ENCODE results near the gene TMEM200A. TPM values are rescaled to one million over a fixed set of nuclear protein-coding genes. Genes with fewer than 3 reads are reported as not detected.

Gene TMEM200A
- total RNA-seq, 1 experiment from 2014 or later: not detected

- no peaks in the 10 kb centered on the region for H3K9me3 Mint-ChIP-seq (ENCODE audit: low read depth, unreplicated experiment)
- no peaks in the 10 kb centered on the region for H3K4me1 Mint-ChIP-seq (ENCODE audit: low read depth, unreplicated experiment)
- no TSS peak for BruUV-seq (replicated peaks)
- no peak overlapping the region for H3K27ac Mint-ChIP-seq (ENCODE audit: unreplicated experiment)
- H3K27me3 Mint-ChIP-seq (ENCODE audit: unreplicated experiment): peaks cover 57% of the 10 kb centered on the region
- DNase-seq: no peak
- intact Hi-C loops (cut with micrococcal nuclease; ENCODE audit: unreplicated experiment): no loop called here
- no peaks in the 10 kb centered on the region for H3K36me3 Mint-ChIP-seq (ENCODE audit: insufficient read depth, unreplicated experiment)
- no peak for TF ChIP-seq CTCF (IDR thresholded peaks at IDR 0.05; ENCODE audit: unreplicated experiment)
- H3K4me3 Mint-ChIP-seq (ENCODE audit: low read depth, unreplicated experiment): no peak overlapping the region
- CTCF ChIA-PET: no interaction called here
These were observed 6.2 kb downstream of the TMEM200A start for GRCh38 chr6:130371921-130372420.

GRCh38 chr6:130372786-130373185 is 7.0 kb downstream of the TMEM200A start:
- Mint-ChIP-seq H3K36me3 (ENCODE audit: insufficient read depth, unreplicated experiment) (no peaks in the 10 kb centered on the region), H3K27me3 (ENCODE audit: unreplicated experiment) (peaks cover 49% of the 10 kb centered on the region), H3K4me1 (ENCODE audit: low read depth, unreplicated experiment) (no peaks in the 10 kb centered on the region), H3K27ac (ENCODE audit: unreplicated experiment) (no peak overlapping the region), H3K4me3 (ENCODE audit: low read depth, unreplicated experiment) (no peak overlapping the region), H3K9me3 (ENCODE audit: low read depth, unreplicated experiment) (no peaks in the 10 kb centered on the region)
- DNase-seq: no peak
- intact Hi-C loops (cut with micrococcal nuclease; ENCODE audit: unreplicated experiment): no loop called here
- no peak for TF ChIP-seq CTCF (IDR thresholded peaks at IDR 0.05; ENCODE audit: unreplicated experiment)
- CTCF ChIA-PET: no interaction called here
- BruUV-seq (replicated peaks): no TSS peak

- BruUV-seq (replicated peaks): no TSS peak
- no peaks in the 10 kb centered on the region for H3K4me1 Mint-ChIP-seq (ENCODE audit: low read depth, unreplicated experiment)
- no peak for TF ChIP-seq CTCF (IDR thresholded peaks at IDR 0.05; ENCODE audit: unreplicated experiment)
- no peak for DNase-seq
- H3K27me3 Mint-ChIP-seq (ENCODE audit: unreplicated experiment): peaks cover 39% of the 10 kb centered on the region
- H3K36me3 Mint-ChIP-seq (ENCODE audit: insufficient read depth, unreplicated experiment): no peaks in the 10 kb centered on the region
- intact Hi-C loops (cut with micrococcal nuclease; ENCODE audit: unreplicated experiment): no loop called here
- no peak overlapping the region for H3K4me3 Mint-ChIP-seq (ENCODE audit: low read depth, unreplicated experiment)
- CTCF ChIA-PET: no interaction called here
- H3K27ac Mint-ChIP-seq (ENCODE audit: unreplicated experiment): no peak overlapping the region
- H3K9me3 Mint-ChIP-seq (ENCODE audit: low read depth, unreplicated experiment): no peaks in the 10 kb centered on the region
These were observed 8.2 kb downstream of the TMEM200A start for GRCh38 chr6:130373992-130374391.

GRCh38 chr6:130376936-130377335 is 11.1 kb downstream of the TMEM200A start:
- intact Hi-C loops (cut with micrococcal nuclease; ENCODE audit: unreplicated experiment): no loop called here
- Mint-ChIP-seq H3K4me3 (ENCODE audit: low read depth, unreplicated experiment) (no peak overlapping the region), H3K27ac (ENCODE audit: unreplicated experiment) (no peak overlapping the region), H3K27me3 (ENCODE audit: unreplicated experiment) (peaks cover 28% of the 10 kb centered on the region), H3K4me1 (ENCODE audit: low read depth, unreplicated experiment) (no peaks in the 10 kb centered on the region), H3K9me3 (ENCODE audit: low read depth, unreplicated experiment) (no peaks in the 10 kb centered on the region), H3K36me3 (ENCODE audit: insufficient read depth, unreplicated experiment) (no peaks in the 10 kb centered on the region)
- no peak for DNase-seq
- no peak for TF ChIP-seq CTCF (IDR thresholded peaks at IDR 0.05; ENCODE audit: unreplicated experiment)
- BruUV-seq (replicated peaks): no TSS peak
- CTCF ChIA-PET: no interaction called here

Measured in Calu3 (cell line).